MM.1S (cell line): ENCODE measurements around the gene PRKCE.

ENCODE experiments used
- CTCF ChIP-seq: fragments of 300-600 bp; sonication (generic); IDR thresholded peaks from 2 replicates; pipeline ENCODE4 v1.5.1; 2016; ENCODE audit warnings: antibody characterized with exemption, low read length, mixed read lengths
- EZH2 ChIP-seq: fragments of 300-600 bp; sonication (generic); optimal IDR thresholded peaks from 2 replicates; pipeline ENCODE3; 2017; ENCODE audit warnings: low read depth, mild to moderate bottlenecking, antibody characterized with exemption, low read length, mixed read lengths
- EZH2phosphoT487 ChIP-seq: fragments of 300-600 bp; sonication (generic); IDR thresholded peaks from 2 replicates; pipeline ENCODE4 v1.6.1; 2018; ENCODE audit warnings: antibody characterized with exemption, low read length

GRCh38 chr2:46047290-46047689 lies 395.8 kb downstream of the PRKCE start:
- TF ChIP-seq CTCF (no peak), EZH2 (no peak), EZH2phosphoT487 (no peak)
